ENCODE results near the gene GUCA1C. TPM values are rescaled to one million over a fixed set of nuclear protein-coding genes. Genes with fewer than 3 reads are reported as not detected.

Gene GUCA1C
- total and polyA plus RNA-seq, 4 donors, result not detected

GRCh38 chr3:108959017-108959416 lies 5.3 kb upstream of the GUCA1C start:
- no peak overlapping the region for H3K4me3 ChIP-seq (ENCODE audit: low read length in 2 of 2)
- H3K27me3 ChIP-seq (ENCODE audit: control insufficient read depth in 1 of 2, insufficient read depth in 2 of 2, low read length in 1 of 2), result no peaks in the 10 kb centered on the region
- intact Hi-C loops (cut with DNase I), result no loop called here
- no peak for DNase-seq
- no peak overlapping the region for H3K27ac ChIP-seq (ENCODE audit: low read depth in 1 of 2, low read length in 2 of 2)
- no peak for ATAC-seq (ENCODE audit: low FRiP score)
- WGBS, 2 donors, result 84 to 87% methylated on average over 1 of the region's 1 CpG
- no peaks in the 10 kb centered on the region for H3K4me1 ChIP-seq (ENCODE audit: control insufficient read depth in 1 of 2, insufficient read depth in 2 of 2, low read length in 2 of 2)
- H3K36me3 ChIP-seq (ENCODE audit: control insufficient read depth in 1 of 2, insufficient read depth in 2 of 2, low read length in 1 of 2), result no peaks in the 10 kb centered on the region
- H3K9me3 ChIP-seq (ENCODE audit: control insufficient read depth, low read length), result no peaks in the 10 kb centered on the region

DNA sequence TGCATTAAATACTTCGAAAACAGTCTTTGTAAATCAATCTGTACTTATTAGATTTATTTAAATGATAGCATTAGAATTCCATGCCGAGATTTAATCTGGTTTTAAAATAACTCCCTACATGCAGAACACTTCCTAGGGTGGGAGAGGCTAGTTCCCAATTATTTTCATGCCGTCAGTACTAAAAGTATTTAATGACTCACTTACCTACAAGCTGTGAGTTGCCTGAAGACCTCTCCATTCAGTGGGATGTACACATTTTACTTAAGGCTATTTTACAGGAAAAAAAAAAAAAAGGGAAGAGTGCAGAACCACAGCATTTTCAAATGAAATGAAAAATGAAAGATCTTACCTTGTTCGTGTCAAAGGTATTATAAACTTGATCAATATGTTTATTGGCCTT lies 469 bp downstream of the GUCA1C start:
- Histone ChIP-seq H3K36me3 (ENCODE audit: control insufficient read depth in 1 of 2, insufficient read depth in 2 of 2, low read length in 1 of 2) (no peaks in the 10 kb centered on the region), H3K4me3 (ENCODE audit: low read length in 2 of 2) (no peak overlapping the region), H3K9me3 (ENCODE audit: control insufficient read depth, low read length) (no peaks in the 10 kb centered on the region), H3K27me3 (ENCODE audit: control insufficient read depth in 1 of 2, insufficient read depth in 2 of 2, low read length in 1 of 2) (no peaks in the 10 kb centered on the region), H3K27ac (ENCODE audit: low read depth in 1 of 2, low read length in 2 of 2) (no peak overlapping the region), H3K4me1 (ENCODE audit: control insufficient read depth in 1 of 2, insufficient read depth in 2 of 2, low read length in 2 of 2) (no peaks in the 10 kb centered on the region)
- DNase-seq, result no peak
- no peak for ATAC-seq (ENCODE audit: low FRiP score)
- WGBS, 2 donors, result 68 to 69% methylated on average over 4 of the region's 4 CpGs
- intact Hi-C loops (cut with DNase I), result no loop called here

DNA sequence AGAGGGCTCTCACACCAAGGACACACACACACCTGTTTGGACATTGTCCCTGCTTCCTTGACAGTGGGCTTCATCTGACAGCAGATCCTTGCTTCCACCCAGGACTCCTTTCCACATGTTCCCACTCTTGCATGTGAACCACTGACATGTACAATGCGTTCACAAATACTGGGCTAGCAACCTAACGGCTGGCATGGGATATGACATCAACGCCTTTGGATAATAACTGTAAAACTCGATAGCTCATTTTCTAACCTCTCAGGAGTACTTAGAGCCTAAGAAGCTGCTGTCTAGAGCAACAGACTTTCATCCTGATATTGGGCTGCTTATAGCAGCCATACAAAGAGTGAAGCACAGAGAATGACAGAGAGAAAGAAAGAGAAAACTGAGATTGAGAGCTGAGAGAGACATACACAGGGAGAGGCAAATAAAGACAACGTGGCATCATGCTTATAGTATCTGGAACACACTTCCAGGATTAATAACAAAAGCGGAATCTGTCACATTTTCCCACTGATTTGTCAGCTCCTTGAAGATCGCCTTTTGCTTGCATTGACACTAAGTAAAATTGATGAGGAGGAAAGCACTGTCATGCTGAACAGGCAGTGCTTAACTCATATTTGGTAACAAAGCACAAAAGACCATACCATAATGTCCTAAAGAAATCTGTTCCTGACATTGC lies 1.7 kb downstream of the GUCA1C start:
- Histone ChIP-seq H3K4me3 (ENCODE audit: low read length in 2 of 2) (no peak overlapping the region), H3K27me3 (ENCODE audit: control insufficient read depth in 1 of 2, insufficient read depth in 2 of 2, low read length in 1 of 2) (no peaks in the 10 kb centered on the region), H3K27ac (ENCODE audit: low read depth in 1 of 2, low read length in 2 of 2) (no peak overlapping the region), H3K4me1 (ENCODE audit: control insufficient read depth in 1 of 2, insufficient read depth in 2 of 2, low read length in 2 of 2) (no peaks in the 10 kb centered on the region), H3K9me3 (ENCODE audit: control insufficient read depth, low read length) (no peaks in the 10 kb centered on the region), H3K36me3 (ENCODE audit: control insufficient read depth in 1 of 2, insufficient read depth in 2 of 2, low read length in 1 of 2) (no peaks in the 10 kb centered on the region)
- 69 to 75% methylated on average over 7 of the region's 7 CpGs for WGBS, 2 donors
- intact Hi-C loops (cut with DNase I), result no loop called here
- DNase-seq (no peak), ATAC-seq (ENCODE audit: low FRiP score) (no peak)

DNA sequence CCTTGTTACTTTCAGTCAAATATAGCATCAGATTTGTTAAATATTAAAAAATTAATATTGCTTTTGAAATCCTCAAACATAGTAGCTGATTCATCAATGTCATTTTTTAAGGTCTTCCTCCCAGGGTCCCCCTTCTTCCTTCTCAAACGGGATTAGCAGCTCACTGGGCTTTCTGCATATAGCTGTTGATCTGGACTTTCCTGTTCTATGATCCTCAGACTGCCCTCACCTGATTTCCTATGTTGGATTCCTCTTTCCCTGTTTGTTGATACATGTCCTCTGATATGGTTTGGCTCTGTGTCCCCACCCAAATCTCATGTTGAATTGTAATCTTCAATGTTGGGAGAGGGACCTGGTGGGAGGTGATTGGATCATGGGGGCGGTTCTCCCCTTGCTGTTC lies 5.8 kb downstream of the GUCA1C start:
- peaks cover 2% of the 10 kb centered on the region for H3K9me3 ChIP-seq (ENCODE audit: control insufficient read depth, low read length)
- intact Hi-C loops (cut with DNase I), result no loop called here
- no peak overlapping the region for H3K27ac ChIP-seq (ENCODE audit: low read depth in 1 of 2, low read length in 2 of 2)
- no peaks in the 10 kb centered on the region for H3K4me1 ChIP-seq (ENCODE audit: control insufficient read depth in 1 of 2, insufficient read depth in 2 of 2, low read length in 2 of 2)
- WGBS, 2 donors, result 66 to 70% methylated on average over 2 of the region's 2 CpGs
- no peaks in the 10 kb centered on the region for H3K36me3 ChIP-seq (ENCODE audit: control insufficient read depth in 1 of 2, insufficient read depth in 2 of 2, low read length in 1 of 2)
- ATAC-seq (ENCODE audit: low FRiP score), result no peak
- no peak overlapping the region for H3K4me3 ChIP-seq (ENCODE audit: low read length in 2 of 2)
- DNase-seq, result no peak
- H3K27me3 ChIP-seq (ENCODE audit: control insufficient read depth in 1 of 2, insufficient read depth in 2 of 2, low read length in 1 of 2), result no peaks in the 10 kb centered on the region

GRCh38 chr3:108946292-108947285 lies 7.1 kb downstream of the GUCA1C start:
- ATAC-seq (ENCODE audit: low FRiP score), result no peak
- Histone ChIP-seq H3K36me3 (ENCODE audit: control insufficient read depth in 1 of 2, insufficient read depth in 2 of 2, low read length in 1 of 2) (no peaks in the 10 kb centered on the region), H3K27me3 (ENCODE audit: control insufficient read depth in 1 of 2, insufficient read depth in 2 of 2, low read length in 1 of 2) (no peaks in the 10 kb centered on the region)

DNA sequence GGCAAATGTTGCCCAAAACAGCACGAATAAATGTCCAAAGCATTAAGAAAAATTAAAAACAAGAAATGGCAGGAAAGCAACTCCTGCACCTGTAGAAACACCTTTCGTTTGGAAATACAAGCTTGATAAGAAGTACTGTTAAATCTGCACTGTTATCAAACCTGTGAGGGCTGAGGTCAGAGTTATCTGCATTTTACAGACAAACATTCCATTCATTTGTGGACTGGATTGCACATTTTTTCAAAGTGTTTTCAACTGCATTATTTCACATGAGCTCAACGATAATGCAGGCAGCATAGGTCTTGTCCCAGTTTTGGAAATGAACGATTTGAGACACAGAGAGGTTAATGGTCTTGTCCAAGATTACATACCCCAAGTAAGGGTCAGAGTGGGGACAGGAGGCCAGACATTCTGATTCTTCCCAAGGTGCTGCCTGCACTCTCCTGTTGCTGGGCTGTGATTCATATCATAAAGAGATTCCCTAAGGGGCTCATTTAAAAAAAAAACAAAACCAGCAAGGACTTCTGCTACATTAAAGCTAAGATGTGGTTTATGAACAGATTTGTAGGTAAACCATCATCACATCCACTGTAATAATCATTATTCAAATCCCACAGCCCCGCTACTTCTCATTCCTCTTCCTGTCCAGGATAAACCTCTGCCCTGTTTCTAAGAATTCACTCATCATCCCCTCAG lies 13.0 kb downstream of the GUCA1C start:
- ATAC-seq (ENCODE audit: low FRiP score), result no peak

More at GRCh38 chr3:108946292-108947285, 7.1 kb downstream of the GUCA1C start:
- WGBS, 2 donors, result 84 to 87% methylated on average over 11 of the region's 11 CpGs
- DNase-seq, result no peak
- H3K27ac ChIP-seq (ENCODE audit: low read depth in 1 of 2, low read length in 2 of 2), result no peak overlapping the region
- H3K4me1 ChIP-seq (ENCODE audit: control insufficient read depth in 1 of 2, insufficient read depth in 2 of 2, low read length in 2 of 2), result no peaks in the 10 kb centered on the region
- no peak overlapping the region for H3K4me3 ChIP-seq (ENCODE audit: low read length in 2 of 2)
- intact Hi-C loops (cut with DNase I), result no loop called here
- H3K9me3 ChIP-seq (ENCODE audit: control insufficient read depth, low read length), result peaks cover 2% of the 10 kb centered on the region

GRCh38 chr3:108940166-108940565 lies 13.5 kb downstream of the GUCA1C start:
- no peak for ATAC-seq (ENCODE audit: low FRiP score)
- H3K27me3 ChIP-seq (ENCODE audit: control insufficient read depth in 1 of 2, insufficient read depth in 2 of 2, low read length in 1 of 2), result no peaks in the 10 kb centered on the region
- WGBS, 2 donors, result 64 to 78% methylated on average over 4 of the region's 4 CpGs
- intact Hi-C loops (cut with DNase I), result no loop called here
- H3K36me3 ChIP-seq (ENCODE audit: control insufficient read depth in 1 of 2, insufficient read depth in 2 of 2, low read length in 1 of 2), result no peaks in the 10 kb centered on the region
- no peak for DNase-seq
- peaks cover under 1% of the 10 kb centered on the region for H3K9me3 ChIP-seq (ENCODE audit: control insufficient read depth, low read length)
- H3K4me1 ChIP-seq (ENCODE audit: control insufficient read depth in 1 of 2, insufficient read depth in 2 of 2, low read length in 2 of 2), result no peaks in the 10 kb centered on the region
- H3K4me3 ChIP-seq (ENCODE audit: low read length in 2 of 2), result no peak overlapping the region
- no peak overlapping the region for H3K27ac ChIP-seq (ENCODE audit: low read depth in 1 of 2, low read length in 2 of 2)

More for the DNA sequence above, 13.0 kb downstream of the GUCA1C start:
- Histone ChIP-seq H3K27ac (ENCODE audit: low read depth in 1 of 2, low read length in 2 of 2) (no peak overlapping the region), H3K4me1 (ENCODE audit: control insufficient read depth in 1 of 2, insufficient read depth in 2 of 2, low read length in 2 of 2) (no peaks in the 10 kb centered on the region), H3K27me3 (ENCODE audit: control insufficient read depth in 1 of 2, insufficient read depth in 2 of 2, low read length in 1 of 2) (no peaks in the 10 kb centered on the region), H3K9me3 (ENCODE audit: control insufficient read depth, low read length) (peaks cover 2% of the 10 kb centered on the region), H3K36me3 (ENCODE audit: control insufficient read depth in 1 of 2, insufficient read depth in 2 of 2, low read length in 1 of 2) (no peaks in the 10 kb centered on the region), H3K4me3 (ENCODE audit: low read length in 2 of 2) (no peak overlapping the region)
- DNase-seq, result no peak
- 28 to 40% methylated on average over 5 of the region's 5 CpGs for WGBS, 2 donors
- intact Hi-C loops (cut with DNase I), result no loop called here

DNA sequence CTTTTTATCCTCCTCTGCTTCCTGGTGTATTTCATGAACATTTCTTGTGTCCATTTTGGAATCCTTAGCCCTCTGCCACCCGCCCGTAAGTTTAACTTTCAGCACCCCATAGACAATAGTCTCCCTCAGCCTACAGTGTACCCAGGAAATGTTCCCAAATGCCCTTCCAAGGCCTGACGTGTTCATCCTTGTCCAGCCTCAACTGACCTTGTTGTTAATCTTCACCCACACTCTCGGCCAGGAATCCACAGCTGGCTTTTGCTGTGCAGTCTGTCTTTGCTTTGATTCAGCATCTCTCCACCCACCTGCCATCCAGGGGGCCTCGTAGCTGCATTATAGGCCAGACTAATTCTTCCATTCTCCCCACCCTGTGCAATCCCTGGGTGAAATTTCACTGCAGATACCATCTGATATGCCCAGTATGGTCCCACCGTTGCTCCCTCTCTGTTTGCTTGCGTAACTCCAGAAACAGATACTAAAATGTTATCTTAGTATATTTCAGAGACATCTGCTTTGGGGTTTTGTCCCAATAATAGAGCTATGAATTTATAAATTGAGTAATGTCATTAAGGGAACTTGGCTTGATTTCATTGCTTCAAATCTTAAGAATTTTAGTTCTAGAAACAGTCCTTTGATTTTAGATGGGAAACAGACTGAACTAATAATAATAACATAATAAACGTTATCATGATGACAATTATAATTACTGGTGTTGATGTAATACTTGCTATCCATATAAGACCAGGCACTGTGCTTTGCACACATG lies 16.6 kb downstream of the GUCA1C start:
- intact Hi-C loops (cut with DNase I), result no loop called here
- H3K27ac ChIP-seq (ENCODE audit: low read depth in 1 of 2, low read length in 2 of 2), result no peak overlapping the region
- no peaks in the 10 kb centered on the region for H3K4me1 ChIP-seq (ENCODE audit: control insufficient read depth in 1 of 2, insufficient read depth in 2 of 2, low read length in 2 of 2)
- no peaks in the 10 kb centered on the region for H3K27me3 ChIP-seq (ENCODE audit: control insufficient read depth in 1 of 2, insufficient read depth in 2 of 2, low read length in 1 of 2)
- 75 to 82% methylated on average over 8 of the region's 8 CpGs for WGBS, 2 donors
- DNase-seq (no peak), ATAC-seq (ENCODE audit: low FRiP score) (no peak)
- H3K36me3 ChIP-seq (ENCODE audit: control insufficient read depth in 1 of 2, insufficient read depth in 2 of 2, low read length in 1 of 2), result no peaks in the 10 kb centered on the region
- H3K9me3 ChIP-seq (ENCODE audit: control insufficient read depth, low read length), result no peaks in the 10 kb centered on the region
- no peak overlapping the region for H3K4me3 ChIP-seq (ENCODE audit: low read length in 2 of 2)
